HCT116 (cell line): ENCODE results near the gene CNTN5. TPM values are rescaled to one million over a fixed set of nuclear protein-coding genes. Genes with fewer than 3 reads are reported as not detected.

Experiments
- ATAC-seq: fragments of 200-7000 bp; cut with Tn5 transposase; 2 replicates; pipeline ENCODE4 v1.9.1; 2020; ENCODE audit warnings: mild to moderate bottlenecking, moderate library complexity
- BruUV-seq: library from RNA; stranded (reverse); fragments of 400-500 nt; replicated peaks from 2 replicates; lab custom pipeline; 2021; lab: Mats Ljungman, UMichigan
- CTCF ChIA-PET: fragments of 300-600 bp; sonication (Branson Sonifier 250); formaldehyde crosslinking; loops from one replicate; lab custom pipeline; 2021; ENCODE audit warnings: antibody characterized with exemption; lab: Charles Lee
- POLR2A ChIA-PET: fragments of 300-600, 350-600 bp; sonication (Branson Sonifier 250); formaldehyde crosslinking; loops from one replicate; lab custom pipeline; 2021; ENCODE audit warnings: antibody characterized with exemption; lab: Charles Lee
- RAD21 ChIA-PET, 2 experiments: fragments of 300-600 bp; sonication (Branson Sonifier 250); formaldehyde crosslinking; loops; one replicate each; lab custom pipeline; 2023; ENCODE audit warnings: low total read pairs in 2 of 2; ENCODE audit not compliant: uncharacterized antibody in 2 of 2, unreplicated experiment in 2 of 2, low non-redundant PET in 1 of 2; lab: Charles Lee
- DNase-seq: peaks from one replicate; pipeline ENCODE4 v3.0.0-alpha.2; 2010; ENCODE audit warnings: low read depth, low spot score
- H2AFZ ChIP-seq: fragments of 200-600 bp; shearing (Covaris generic), sonication (generic); 2 replicates; pipeline ENCODE4 v1.6.1; 2017; ENCODE audit warnings: low read depth, mixed run types, mixed read lengths, antibody characterized with exemption, low read length; ENCODE audit not compliant: poor library complexity, severe bottlenecking
- H3K27ac ChIP-seq: 2 replicates; pipeline ENCODE4 v1.5.1; 2012; ENCODE audit warnings: low read depth, low read length
- H3K27me3 ChIP-seq: fragments of 200-600 bp; sonication (generic); 2 replicates; pipeline ENCODE4 v1.6.1; 2016; ENCODE audit warnings: mixed run types, low read length, mixed read lengths; ENCODE audit not compliant: insufficient read depth
- H3K36me3 ChIP-seq, 2 experiments: fragments of 200-500 bp in 1 of 2; fragments of 200-600 bp in 1 of 2; sonication (Bioruptor generic) in 1 of 2; sonication (generic) in 1 of 2; 2 replicates each; pipeline versions ENCODE4 v1.5.1 to v1.6.1; 2014 to 2016; ENCODE audit warnings: low read length in 2 of 2, inconsistent platforms in 1 of 2, mixed read lengths in 1 of 2, mixed run types in 1 of 2; ENCODE audit not compliant: insufficient read depth in 2 of 2, control insufficient read depth in 1 of 2
- H3K4me1 ChIP-seq, 2 experiments: fragments of 200-600 bp in 1 of 2; sonication (generic) in 1 of 2; 2 replicates each; pipeline versions ENCODE4 v1.5.1 to v1.6.1; 2012 to 2017; ENCODE audit warnings: low read length in 2 of 2, inconsistent platforms in 1 of 2, mild to moderate bottlenecking in 1 of 2, mixed read lengths in 1 of 2, mixed run types in 1 of 2, moderate library complexity in 1 of 2; ENCODE audit not compliant: insufficient read depth in 2 of 2, control insufficient read depth in 1 of 2
- H3K4me2 ChIP-seq: fragments of 200-600 bp; sonication (generic); 2 replicates; pipeline ENCODE4 v1.6.1; 2017; ENCODE audit warnings: mixed run types, low read length, mixed read lengths
- H3K4me3 ChIP-seq, 2 experiments: fragments of 200-600 bp in 1 of 2; sonication (generic) in 1 of 2; replicated peaks in 1 of 2; 2 replicates each; pipeline ENCODE4 v1.5.1; 2011 to 2016; ENCODE audit warnings: low read length in 2 of 2, control low read depth in 1 of 2, low read depth in 1 of 2, mild to moderate bottlenecking in 1 of 2, mixed read lengths in 1 of 2, mixed run types in 1 of 2
- H3K79me2 ChIP-seq: fragments of 200-600 bp; sonication (generic); 2 replicates; pipeline ENCODE4 v1.6.1; 2017; ENCODE audit warnings: mild to moderate bottlenecking, mixed run types, low read length, moderate library complexity, mixed read lengths; ENCODE audit not compliant: insufficient read depth
- H3K9ac ChIP-seq: fragments of 200-600 bp; sonication (generic); 2 replicates; pipeline ENCODE4 v1.6.1; 2016; ENCODE audit warnings: low read length, mixed read lengths
- H3K9me2 ChIP-seq: fragments of 200-600 bp; sonication (generic), shearing (Covaris generic); 2 replicates; pipeline ENCODE4 v1.6.1; 2017; ENCODE audit warnings: mixed run types, mild to moderate bottlenecking, moderate library complexity; ENCODE audit not compliant: insufficient read depth
- H3K9me3 ChIP-seq, 2 experiments: fragments of 200-500 bp in 1 of 2; fragments of 200-600 bp in 1 of 2; sonication (Bioruptor generic) in 1 of 2; sonication (generic) in 1 of 2; 2 replicates each; pipeline ENCODE4 v1.6.1; 2014 to 2017; ENCODE audit warnings: low read length in 2 of 2, mixed read lengths in 2 of 2, inconsistent platforms in 1 of 2, low read depth in 1 of 2, mild to moderate bottlenecking in 1 of 2, mixed run types in 1 of 2, moderate library complexity in 1 of 2; ENCODE audit not compliant: control insufficient read depth in 1 of 2, insufficient read depth in 1 of 2
- H4K20me1 ChIP-seq: fragments of 200-600 bp; sonication (generic), shearing (Covaris generic); 2 replicates; pipeline ENCODE4 v1.6.1; 2017; ENCODE audit warnings: mixed run types, mild to moderate bottlenecking, moderate library complexity; ENCODE audit not compliant: insufficient read depth
- JUND ChIP-seq: IDR thresholded peaks from 2 replicates; pipeline ENCODE4 v1.6.1; 2012
- POLR2A ChIP-seq: IDR thresholded peaks from 2 replicates; pipeline ENCODE4 v1.7.0; 2011; ENCODE audit warnings: borderline replicate concordance; ENCODE audit not compliant: insufficient read depth, insufficient read length; ENCODE audit errors: extremely low read depth
- SIN3A ChIP-seq: IDR thresholded peaks from 2 replicates; pipeline ENCODE4 v1.6.1; 2012; ENCODE audit warnings: low read depth
- SRF ChIP-seq: IDR thresholded peaks from 2 replicates; pipeline ENCODE4 v1.6.1; 2012; ENCODE audit warnings: low read depth
- ZNF274 ChIP-seq: fragments of 200-500 bp; sonication (Bioruptor generic); IDR thresholded peaks from 2 replicates; pipeline ENCODE4 v1.6.1; 2014; ENCODE audit warnings: mild to moderate bottlenecking, low read depth, low read length, inconsistent platforms
- intact Hi-C: fragments of 100-400 bp; cut with micrococcal nuclease; formaldehyde crosslinking; loops from 2 replicates; pipeline ENCODE4 v1.10.0; 2022
- total RNA-seq: library from RNA; stranded (reverse); gene quantifications from one replicate; pipeline ENCODE4 v1.2.1, GENCODE V29; 2021; ENCODE audit not compliant: unreplicated experiment
- TF ChIP-seq, protein P1 (sequence below): IDR thresholded peaks from 2 replicates; pipeline ENCODE4 v1.6.1; 2012
- TF ChIP-seq, protein P2 (sequence below): IDR thresholded peaks from 2 replicates; pipeline ENCODE4 v1.6.1; 2012; ENCODE audit warnings: low read depth

Gene CNTN5
- total RNA-seq, 1 experiment from 2014 or later = not detected

GRCh38 chr11:100094121-100094865 lies 1073.5 kb downstream of the CNTN5 start:
- intact Hi-C loops = no loop called here
- RAD21 ChIA-PET = no interaction called here
- H3K4me2 ChIP-seq = no peak overlapping the region
- no peaks in the 10 kb centered on the region for H3K4me1 ChIP-seq
- no peaks in the 10 kb centered on the region for H3K27me3 ChIP-seq
- no peaks in the 10 kb centered on the region for H3K79me2 ChIP-seq
- no peaks in the 10 kb centered on the region for H3K9me2 ChIP-seq
- POLR2A ChIA-PET = no interaction called here
- CTCF ChIA-PET = no interaction called here
- H3K9me3 ChIP-seq = peaks cover 0 to 12% of the 10 kb centered on the region in 2 experiments; a peak in 2 of 4 replicates
- H3K4me3 ChIP-seq = no peak overlapping the region
- no peak overlapping the region for H3K27ac ChIP-seq
- H3K9ac ChIP-seq = no peak overlapping the region
- no TSS peak for BruUV-seq
- H3K36me3 ChIP-seq = no peaks in the 10 kb centered on the region
- H4K20me1 ChIP-seq = no peaks in the 10 kb centered on the region
- DNase-seq (no peak), ATAC-seq (no peak)
- no peak for TF ChIP-seq SIN3A
- TF ChIP-seq SRF = no peak
- no peak overlapping the region for H2AFZ ChIP-seq

- Histone ChIP-seq H4K20me1 (no peaks in the 10 kb centered on the region), H3K27me3 (no peaks in the 10 kb centered on the region)
- TF ChIP-seq JUND (no peak), POLR2A (no peak), ZNF274 (no peak)
- TF ChIP-seq, protein P1, sequence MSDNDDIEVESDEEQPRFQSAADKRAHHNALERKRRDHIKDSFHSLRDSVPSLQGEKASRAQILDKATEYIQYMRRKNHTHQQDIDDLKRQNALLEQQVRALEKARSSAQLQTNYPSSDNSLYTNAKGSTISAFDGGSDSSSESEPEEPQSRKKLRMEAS = no peak
- TF ChIP-seq, protein P2, sequence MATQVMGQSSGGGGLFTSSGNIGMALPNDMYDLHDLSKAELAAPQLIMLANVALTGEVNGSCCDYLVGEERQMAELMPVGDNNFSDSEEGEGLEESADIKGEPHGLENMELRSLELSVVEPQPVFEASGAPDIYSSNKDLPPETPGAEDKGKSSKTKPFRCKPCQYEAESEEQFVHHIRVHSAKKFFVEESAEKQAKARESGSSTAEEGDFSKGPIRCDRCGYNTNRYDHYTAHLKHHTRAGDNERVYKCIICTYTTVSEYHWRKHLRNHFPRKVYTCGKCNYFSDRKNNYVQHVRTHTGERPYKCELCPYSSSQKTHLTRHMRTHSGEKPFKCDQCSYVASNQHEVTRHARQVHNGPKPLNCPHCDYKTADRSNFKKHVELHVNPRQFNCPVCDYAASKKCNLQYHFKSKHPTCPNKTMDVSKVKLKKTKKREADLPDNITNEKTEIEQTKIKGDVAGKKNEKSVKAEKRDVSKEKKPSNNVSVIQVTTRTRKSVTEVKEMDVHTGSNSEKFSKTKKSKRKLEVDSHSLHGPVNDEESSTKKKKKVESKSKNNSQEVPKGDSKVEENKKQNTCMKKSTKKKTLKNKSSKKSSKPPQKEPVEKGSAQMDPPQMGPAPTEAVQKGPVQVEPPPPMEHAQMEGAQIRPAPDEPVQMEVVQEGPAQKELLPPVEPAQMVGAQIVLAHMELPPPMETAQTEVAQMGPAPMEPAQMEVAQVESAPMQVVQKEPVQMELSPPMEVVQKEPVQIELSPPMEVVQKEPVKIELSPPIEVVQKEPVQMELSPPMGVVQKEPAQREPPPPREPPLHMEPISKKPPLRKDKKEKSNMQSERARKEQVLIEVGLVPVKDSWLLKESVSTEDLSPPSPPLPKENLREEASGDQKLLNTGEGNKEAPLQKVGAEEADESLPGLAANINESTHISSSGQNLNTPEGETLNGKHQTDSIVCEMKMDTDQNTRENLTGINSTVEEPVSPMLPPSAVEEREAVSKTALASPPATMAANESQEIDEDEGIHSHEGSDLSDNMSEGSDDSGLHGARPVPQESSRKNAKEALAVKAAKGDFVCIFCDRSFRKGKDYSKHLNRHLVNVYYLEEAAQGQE = no peak
- TF ChIP-seq, all 23 proteins: peak for 0
- no peaks in the 10 kb centered on the region for H3K9me2 ChIP-seq
- no peak overlapping the region for H3K27ac ChIP-seq
- ChIA-PET CTCF (no interaction called here), RAD21 (no interaction called here), POLR2A (no interaction called here)
- peaks cover 0 to 12% of the 10 kb centered on the region in 2 experiments; a peak in 3 of 4 replicates for H3K9me3 ChIP-seq
- no peak overlapping the region for H3K4me3 ChIP-seq
- H3K79me2 ChIP-seq = no peaks in the 10 kb centered on the region
- H3K36me3 ChIP-seq = no peaks in the 10 kb centered on the region
- intact Hi-C loops = no loop called here
- BruUV-seq = no TSS peak
- no peak overlapping the region for H3K9ac ChIP-seq
- no peak overlapping the region for H3K4me2 ChIP-seq
- no peak overlapping the region for H2AFZ ChIP-seq
- no peaks in the 10 kb centered on the region for H3K4me1 ChIP-seq
- DNase-seq (no peak), ATAC-seq (no peak)
Observed at GRCh38 chr11:100095809-100096208, 1075.1 kb downstream of the CNTN5 start.
